Retinal pigment epithelial cell (primary cell): ENCODE measurements around the gene PREX1.

Source experiments
- DNase-seq: peaks from one replicate; pipeline ENCODE4 v3.0.0-alpha.2; 2010; ENCODE audit warnings: low read depth
- H3K4me3 ChIP-seq: 2 replicates; pipeline ENCODE4 v1.5.1; 2011; ENCODE audit warnings: mild to moderate bottlenecking, low read length, control low read depth, moderate library complexity
- CTCF ChIP-seq: conservative IDR thresholded peaks from 2 replicates; pipeline ENCODE4 v1.5.1; 2011; ENCODE audit warnings: low read depth, low read length, control low read depth, inconsistent platforms

The PREX1 gene

GRCh38 chr20:48750941-48751635 lies 76.7 kb downstream of the PREX1 start:
- no peak for DNase-seq
- no peak overlapping the region for H3K4me3 ChIP-seq
- no peak for TF ChIP-seq CTCF

- no peak overlapping the region for H3K4me3 ChIP-seq
- DNase-seq, result no peak
- no peak for TF ChIP-seq CTCF
Observed at GRCh38 chr20:48750376-48750775, 77.4 kb downstream of the PREX1 start.

- H3K4me3 ChIP-seq, result no peak overlapping the region
- no peak for DNase-seq
- no peak for TF ChIP-seq CTCF
Observed at GRCh38 chr20:48749437-48749836, 78.4 kb downstream of the PREX1 start.

- no peak for DNase-seq
- no peak overlapping the region for H3K4me3 ChIP-seq
- TF ChIP-seq CTCF, result no peak
Observed at GRCh38 chr20:48748556-48748955, 79.2 kb downstream of the PREX1 start.

GRCh38 chr20:48747840-48748414 lies 79.9 kb downstream of the PREX1 start:
- no peak overlapping the region for H3K4me3 ChIP-seq
- DNase-seq, result no peak
- TF ChIP-seq CTCF, result no peak

- TF ChIP-seq CTCF, result no peak
- no peak for DNase-seq
- no peak overlapping the region for H3K4me3 ChIP-seq
Observed at GRCh38 chr20:48745330-48745729, 82.5 kb downstream of the PREX1 start.

- no peak for TF ChIP-seq CTCF
- H3K4me3 ChIP-seq, result no peak overlapping the region
- DNase-seq, result no peak
Observed at GRCh38 chr20:48744515-48744914, 83.3 kb downstream of the PREX1 start.
